ENCODE results near the gene GPR137B. TPM values are rescaled to one million over a fixed set of nuclear protein-coding genes. Genes with fewer than 3 reads are reported as not detected.

GPR137B gene
- total RNA-seq, 3 donors from 2014 or later: 6.0 to 13.3 (median 8.5) TPM

DNA sequence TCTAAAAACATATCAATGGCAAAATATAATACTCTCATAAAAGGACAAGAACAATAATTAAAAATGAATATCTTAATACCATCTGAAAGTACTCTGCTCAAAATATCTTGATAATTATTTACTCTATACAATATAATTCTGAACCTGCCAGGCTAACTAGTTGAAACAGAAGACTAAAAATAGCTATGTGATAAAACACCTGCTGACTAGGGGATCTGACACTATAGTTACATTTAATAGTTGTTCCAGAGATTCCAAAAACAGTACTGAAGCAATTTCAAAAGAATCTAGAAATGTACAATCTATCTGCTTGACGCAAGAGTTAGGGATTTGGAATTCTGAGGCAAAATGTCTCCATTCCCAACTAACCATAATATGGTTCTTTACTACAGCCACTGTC is 109.2 kb downstream of the GPR137B start:
- no peak for ATAC-seq
- H3K9me3 ChIP-seq: no peaks in the 10 kb centered on the region
- intact Hi-C loops (cut with DNase I, micrococcal nuclease): no loop called here

DNA sequence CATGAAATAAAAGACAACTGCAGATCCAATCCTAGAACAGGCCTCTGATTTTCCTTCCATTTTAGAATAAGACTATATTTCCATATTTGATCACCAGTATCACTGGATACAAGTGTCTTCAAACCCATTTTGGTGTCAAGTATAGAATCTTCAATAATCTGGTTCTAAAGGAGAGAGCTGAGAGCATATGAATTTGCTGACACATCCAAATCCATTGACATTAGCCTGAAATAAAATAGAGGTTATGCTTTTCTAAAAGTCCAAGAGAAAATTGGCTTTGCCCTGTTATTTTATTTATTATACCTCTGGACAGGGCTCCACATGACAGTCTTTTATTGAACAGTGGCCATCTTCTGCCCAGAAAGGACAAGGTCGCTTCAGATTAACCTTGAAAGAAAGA is 110.8 kb downstream of the GPR137B start:
- intact Hi-C loops (cut with DNase I, micrococcal nuclease): no loop called here
- H3K36me3 ChIP-seq (ENCODE audit: low read depth): no peaks in the 10 kb centered on the region
- no peak for TF ChIP-seq CTCF (IDR thresholded peaks at IDR 0.05)
- H3K4me1 ChIP-seq (ENCODE audit: low read depth): no peaks in the 10 kb centered on the region
- DNase-seq (no peak), ATAC-seq (no peak)
- H3K9me3 ChIP-seq: peaks cover 11% of the 10 kb centered on the region
- no peak overlapping the region for H3K4me3 ChIP-seq

More for the DNA sequence above, 109.2 kb downstream of the GPR137B start:
- H3K36me3 ChIP-seq (ENCODE audit: low read depth): no peaks in the 10 kb centered on the region
- no peak overlapping the region for H3K4me3 ChIP-seq
- no peak for TF ChIP-seq CTCF (IDR thresholded peaks at IDR 0.05)
- no peaks in the 10 kb centered on the region for H3K4me1 ChIP-seq (ENCODE audit: low read depth)
- DNase-seq: no peak

DNA sequence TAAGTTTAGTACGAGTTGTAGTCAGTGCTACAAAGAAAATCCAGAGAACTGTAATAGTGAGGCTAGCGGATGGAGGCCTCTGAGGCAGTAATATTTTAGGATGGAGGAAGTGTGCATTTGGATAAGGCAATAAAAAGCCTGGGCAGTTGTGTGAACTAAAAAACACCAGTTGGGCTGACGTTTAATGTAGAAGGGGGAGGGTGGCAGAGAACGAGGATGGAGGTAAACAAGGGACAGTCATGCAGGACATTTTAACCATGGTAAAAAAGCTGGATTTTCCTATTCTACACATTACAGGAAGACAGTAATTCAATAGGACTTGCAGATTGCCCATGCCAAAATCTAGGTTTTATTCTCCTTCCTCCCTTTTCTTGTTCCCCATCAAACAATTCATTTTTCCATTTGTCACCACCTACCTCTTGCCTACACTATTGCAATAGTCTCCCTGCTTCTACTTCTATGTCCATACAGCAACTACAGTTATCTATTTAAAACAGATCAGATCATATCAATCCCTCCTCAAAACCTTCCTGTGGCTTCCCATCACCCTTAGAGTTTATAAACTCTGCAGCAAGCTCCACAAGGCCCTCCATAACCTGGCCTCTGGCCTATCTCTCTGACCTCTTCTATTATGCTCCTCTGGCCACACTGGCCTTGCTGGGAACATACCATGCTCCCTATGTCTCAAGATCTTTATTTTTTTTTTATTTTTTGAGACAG is 111.7 kb downstream of the GPR137B start:
- intact Hi-C loops (cut with DNase I, micrococcal nuclease): no loop called here
- Histone ChIP-seq H3K36me3 (ENCODE audit: low read depth) (no peaks in the 10 kb centered on the region), H3K4me1 (ENCODE audit: low read depth) (no peaks in the 10 kb centered on the region), H3K4me3 (no peak overlapping the region), H3K9me3 (peaks cover 19% of the 10 kb centered on the region)
- TF ChIP-seq CTCF (IDR thresholded peaks at IDR 0.05): no peak
- DNase-seq (no peak), ATAC-seq (no peak)

- intact Hi-C loops (cut with DNase I, micrococcal nuclease): no loop called here
- Histone ChIP-seq H3K4me3 (no peak overlapping the region), H3K9me3 (peaks cover 28% of the 10 kb centered on the region), H3K36me3 (ENCODE audit: low read depth) (no peaks in the 10 kb centered on the region), H3K4me1 (ENCODE audit: low read depth) (no peaks in the 10 kb centered on the region)
- no peak for ATAC-seq
- TF ChIP-seq CTCF (IDR thresholded peaks at IDR 0.05): no peak
- DNase-seq: no peak
Observed at GRCh38 chr1:236257216-236257615, 114.9 kb downstream of the GPR137B start.

GRCh38 chr1:236258114-236258622 is 115.8 kb downstream of the GPR137B start:
- no peak for DNase-seq
- no peak for TF ChIP-seq CTCF (IDR thresholded peaks at IDR 0.05)
- intact Hi-C loops (cut with DNase I, micrococcal nuclease): no loop called here
- Histone ChIP-seq H3K4me1 (ENCODE audit: low read depth) (no peaks in the 10 kb centered on the region), H3K4me3 (no peak overlapping the region), H3K9me3 (peaks cover 33% of the 10 kb centered on the region), H3K36me3 (ENCODE audit: low read depth) (no peaks in the 10 kb centered on the region)
- ATAC-seq: no peak

Other genes starting within 250 kb of the GPR137B start
- 100 to 1,000 TPM in 1 of 3 donors, 10 to 100 TPM in 1, 1 to 10 TPM in 1; 7.2 to 118 (median 36.7) TPM for gene NID1, start 77.4 kb upstream of the GPR137B start, total RNA-seq
- 1 to 10 TPM; 1.6 to 8.4 (median 3.0) TPM for gene ERO1B, start 139.4 kb downstream of the GPR137B start, total RNA-seq

Data from mucosa of descending colon (tissue), 3 donors.